Stimulated activated CD8-positive, alpha-beta memory T cell treated with anti-CD3 and anti-CD28 coated beads, Interleukin-12 subunit alpha, Interleukin-12 subunit beta, amount 100 ng/mL, for 4 hours (primary cell): Measurements from ENCODE around the gene MEIS3.

Experiments used
- DNase-seq: peaks from one replicate; pipeline ENCODE4 v3.0.0-alpha.2; 2020; ENCODE audit warnings: low read depth

The MEIS3 gene

GRCh38 chr19:47435196-47435595 is 15.9 kb upstream of the MEIS3 start:
- DNase-seq: no peak

- DNase-seq: no peak
Observed at GRCh38 chr19:47434088-47434487, 14.8 kb upstream of the MEIS3 start.

- DNase-seq: no peak
Observed at GRCh38 chr19:47433121-47433520, 13.8 kb upstream of the MEIS3 start.

GRCh38 chr19:47432499-47432898 is 13.2 kb upstream of the MEIS3 start:
- no peak for DNase-seq

GRCh38 chr19:47432091-47432490 is 12.8 kb upstream of the MEIS3 start:
- DNase-seq: no peak

- no peak for DNase-seq
Observed at GRCh38 chr19:47430041-47430802, 10.9 kb upstream of the MEIS3 start.

GRCh38 chr19:47429140-47429793 is 9.9 kb upstream of the MEIS3 start:
- no peak for DNase-seq

- DNase-seq: peak; percentile 55
Observed at GRCh38 chr19:47428177-47428894, 9.0 kb upstream of the MEIS3 start.

- DNase-seq: no peak
Observed at GRCh38 chr19:47427241-47428176, 8.2 kb upstream of the MEIS3 start.

GRCh38 chr19:47423203-47423882 is 4.0 kb upstream of the MEIS3 start:
- no peak for DNase-seq

- DNase-seq: no peak
Observed at GRCh38 chr19:47422417-47423163, 3.3 kb upstream of the MEIS3 start.

GRCh38 chr19:47421844-47422395 is 2.6 kb upstream of the MEIS3 start:
- DNase-seq: no peak

- no peak for DNase-seq
Observed at GRCh38 chr19:47421244-47421786, 2.0 kb upstream of the MEIS3 start.

GRCh38 chr19:47419789-47420188 is 462 bp upstream of the MEIS3 start:
- DNase-seq: no peak

- DNase-seq: no peak
Observed at GRCh38 chr19:47418692-47419029, 666 bp downstream of the MEIS3 start.

GRCh38 chr19:47417746-47418691 is 1.3 kb downstream of the MEIS3 start:
- no peak for DNase-seq

- DNase-seq: no peak
Observed at GRCh38 chr19:47417107-47417745, 2.1 kb downstream of the MEIS3 start.

- DNase-seq: no peak
Observed at GRCh38 chr19:47416643-47416985, 2.7 kb downstream of the MEIS3 start.
